ENCODE data around the gene HAL.

Gene HAL

GRCh38 chr12:95989504-95990123 lies 6.5 kb downstream of the HAL start:
- no peak for DNase-seq (ENCODE audit: low read depth)
- TF ChIP-seq, protein P1, sequence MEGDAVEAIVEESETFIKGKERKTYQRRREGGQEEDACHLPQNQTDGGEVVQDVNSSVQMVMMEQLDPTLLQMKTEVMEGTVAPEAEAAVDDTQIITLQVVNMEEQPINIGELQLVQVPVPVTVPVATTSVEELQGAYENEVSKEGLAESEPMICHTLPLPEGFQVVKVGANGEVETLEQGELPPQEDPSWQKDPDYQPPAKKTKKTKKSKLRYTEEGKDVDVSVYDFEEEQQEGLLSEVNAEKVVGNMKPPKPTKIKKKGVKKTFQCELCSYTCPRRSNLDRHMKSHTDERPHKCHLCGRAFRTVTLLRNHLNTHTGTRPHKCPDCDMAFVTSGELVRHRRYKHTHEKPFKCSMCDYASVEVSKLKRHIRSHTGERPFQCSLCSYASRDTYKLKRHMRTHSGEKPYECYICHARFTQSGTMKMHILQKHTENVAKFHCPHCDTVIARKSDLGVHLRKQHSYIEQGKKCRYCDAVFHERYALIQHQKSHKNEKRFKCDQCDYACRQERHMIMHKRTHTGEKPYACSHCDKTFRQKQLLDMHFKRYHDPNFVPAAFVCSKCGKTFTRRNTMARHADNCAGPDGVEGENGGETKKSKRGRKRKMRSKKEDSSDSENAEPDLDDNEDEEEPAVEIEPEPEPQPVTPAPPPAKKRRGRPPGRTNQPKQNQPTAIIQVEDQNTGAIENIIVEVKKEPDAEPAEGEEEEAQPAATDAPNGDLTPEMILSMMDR (conservative IDR thresholded peaks at IDR 0.05; ENCODE audit: control insufficient read depth, insufficient read depth, low read depth, low read length) = no peak
- no peak overlapping the region for H3K4me3 ChIP-seq (ENCODE audit: control insufficient read depth, low read depth, low read length)

- TF ChIP-seq, protein P1 (conservative IDR thresholded peaks at IDR 0.05; ENCODE audit: control insufficient read depth, insufficient read depth, low read depth, low read length) = no peak
- no peak overlapping the region for H3K4me3 ChIP-seq (ENCODE audit: control insufficient read depth, low read depth, low read length)
Measured at GRCh38 chr12:95988506-95989275, 7.5 kb downstream of the HAL start.

DNA sequence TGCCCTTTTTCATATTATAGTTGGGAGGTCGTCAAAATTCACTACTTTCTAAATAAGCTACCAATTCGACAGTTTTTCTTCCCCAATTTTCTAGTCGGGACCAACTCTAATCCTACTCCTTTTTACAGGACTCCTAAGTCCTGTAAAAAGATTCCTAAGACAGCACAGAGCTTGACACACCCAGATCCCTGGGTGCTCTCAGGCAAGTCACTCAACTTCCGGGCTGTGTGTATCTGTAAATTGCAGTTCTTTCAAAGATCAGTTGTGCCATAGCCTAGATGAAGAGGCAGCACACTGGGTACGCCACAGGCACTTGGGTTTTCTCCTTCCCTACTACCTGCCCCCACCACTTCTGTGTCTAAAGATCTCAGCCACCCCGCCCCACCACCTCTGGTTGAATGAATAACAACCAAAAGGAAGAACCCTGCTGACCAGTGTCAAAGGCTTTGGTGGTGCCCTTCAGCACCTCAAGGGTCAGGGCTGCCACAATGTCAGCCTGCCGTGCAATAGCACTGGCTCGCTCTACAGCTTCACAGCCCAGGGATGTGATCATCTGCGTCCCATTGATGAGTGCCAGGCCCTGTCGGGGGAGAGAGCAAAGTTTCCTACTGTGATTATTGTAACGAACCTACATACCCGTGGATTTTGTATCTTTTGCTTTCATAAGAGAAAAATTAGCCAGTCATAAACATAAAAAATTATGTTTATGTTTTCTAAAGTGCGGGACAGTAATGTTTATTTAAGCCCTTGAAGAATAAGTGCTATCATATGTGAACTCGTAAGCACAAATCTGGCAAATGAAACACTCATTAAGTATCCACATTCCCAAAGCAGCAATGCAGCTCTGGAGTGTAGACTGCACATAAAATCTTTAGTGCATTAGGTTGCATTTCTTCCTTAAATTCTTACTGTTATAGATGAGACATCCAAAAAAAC lies 9.2 kb downstream of the HAL start:
- H3K4me3 ChIP-seq (ENCODE audit: control insufficient read depth, low read depth, low read length) = no peak overlapping the region
- no peak for DNase-seq (ENCODE audit: low read depth)
- TF ChIP-seq, protein P1 (conservative IDR thresholded peaks at IDR 0.05; ENCODE audit: control insufficient read depth, insufficient read depth, low read depth, low read length) = no peak

More at GRCh38 chr12:95988506-95989275, 7.5 kb downstream of the HAL start:
- DNase-seq (ENCODE audit: low read depth) = no peak

- TF ChIP-seq, protein P1 (conservative IDR thresholded peaks at IDR 0.05; ENCODE audit: control insufficient read depth, insufficient read depth, low read depth, low read length) = no peak
- DNase-seq (ENCODE audit: low read depth) = no peak
- H3K4me3 ChIP-seq (ENCODE audit: control insufficient read depth, low read depth, low read length) = no peak overlapping the region
Measured at GRCh38 chr12:95984682-95985081, 11.5 kb downstream of the HAL start.

DNA sequence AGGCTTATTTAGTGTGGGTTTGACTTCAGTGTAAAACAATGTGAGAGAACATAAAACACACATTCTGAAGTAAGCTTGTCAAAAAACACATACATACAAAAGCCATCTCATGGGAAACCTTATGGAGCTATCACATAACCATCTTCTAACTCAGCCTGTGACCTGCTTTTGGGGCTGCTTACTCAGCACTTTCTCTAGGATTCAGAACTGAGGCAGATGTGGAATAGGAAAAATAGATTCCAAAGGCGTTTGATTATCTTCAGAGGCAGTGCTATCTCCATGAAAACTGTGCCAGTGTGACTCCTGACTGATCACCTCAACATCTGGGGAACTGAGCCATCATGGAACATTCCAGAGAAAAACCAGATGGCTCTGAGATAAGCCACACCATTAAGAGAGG lies 13.5 kb downstream of the HAL start:
- no peak overlapping the region for H3K4me3 ChIP-seq (ENCODE audit: control insufficient read depth, low read depth, low read length)
- TF ChIP-seq, protein P1 (conservative IDR thresholded peaks at IDR 0.05; ENCODE audit: control insufficient read depth, insufficient read depth, low read depth, low read length) = no peak
- no peak for DNase-seq (ENCODE audit: low read depth)

DNA sequence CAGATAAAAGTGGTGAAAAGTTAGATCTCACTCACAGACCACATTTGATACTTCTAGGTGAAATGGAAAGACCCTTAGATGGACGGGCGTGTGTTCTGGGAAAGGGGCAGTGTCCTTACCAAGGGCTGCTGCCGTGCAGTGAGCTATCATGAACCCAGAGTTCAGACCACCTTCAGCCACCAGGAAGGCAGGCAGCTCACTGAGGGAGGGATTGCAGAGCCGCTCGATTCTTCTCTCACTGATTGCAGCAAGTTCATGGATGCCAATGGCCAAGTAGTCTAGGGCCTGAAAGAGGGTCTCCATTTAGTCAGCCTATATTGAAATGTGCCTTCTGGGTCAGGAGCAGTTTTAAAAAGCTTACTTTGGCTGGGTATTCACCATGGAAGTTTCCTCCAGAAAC lies 15.7 kb downstream of the HAL start:
- TF ChIP-seq, protein P1 (conservative IDR thresholded peaks at IDR 0.05; ENCODE audit: control insufficient read depth, insufficient read depth, low read depth, low read length) = no peak
- H3K4me3 ChIP-seq (ENCODE audit: control insufficient read depth, low read depth, low read length) = no peak overlapping the region
- DNase-seq (ENCODE audit: low read depth) = no peak
